Fibroblast of lung (primary cell): ENCODE results near the gene SLIT3. TPM values are rescaled to one million over a fixed set of nuclear protein-coding genes. Genes with fewer than 3 reads are reported as not detected.

Source experiments
- DNase-seq, 2 donors: peaks; one replicate each; pipeline versions ENCODE4 v3.0.0 to v3.0.0-alpha.2; 2010; ENCODE audit warnings: low read depth in 2 of 2
- H2AFZ ChIP-seq: 2 replicates; pipeline ENCODE4 v1.5.1; 2012; ENCODE audit warnings: low read length, control low read depth, inconsistent platforms
- H3K27ac ChIP-seq: 2 replicates; pipeline ENCODE4 v1.5.1; 2011; ENCODE audit warnings: low read length, control low read depth; ENCODE audit not compliant: insufficient read depth
- H3K27me3 ChIP-seq: 2 replicates; pipeline ENCODE4 v1.5.1; 2011; ENCODE audit warnings: mild to moderate bottlenecking, low read length; ENCODE audit not compliant: control insufficient read depth, insufficient read depth
- H3K36me3 ChIP-seq: 2 replicates; pipeline ENCODE4 v1.5.1; 2011; ENCODE audit warnings: low read length; ENCODE audit not compliant: control insufficient read depth, insufficient read depth
- H3K4me1 ChIP-seq: 2 replicates; pipeline ENCODE4 v1.5.1; 2011; ENCODE audit warnings: low read length; ENCODE audit not compliant: control insufficient read depth, insufficient read depth; ENCODE audit errors: extremely low read depth
- H3K4me2 ChIP-seq: 2 replicates; pipeline ENCODE4 v1.5.1; 2011; ENCODE audit warnings: low read length, control low read depth; ENCODE audit not compliant: insufficient read depth; ENCODE audit errors: extremely low read depth
- H3K4me3 ChIP-seq, 4 experiments: fragments of 200-600 bp in 1 of 4; sonication (generic) in 1 of 4; replicated peaks in 1 of 4; 2 replicates each; pipeline ENCODE4 v1.5.1; 2011 to 2016; ENCODE audit warnings: low read length in 4 of 4, low read depth in 3 of 4, mild to moderate bottlenecking in 3 of 4, control low read depth in 2 of 4, inconsistent platforms in 1 of 4, mixed read lengths in 1 of 4; ENCODE audit not compliant: insufficient read depth in 1 of 4; ENCODE audit errors: control extremely low read depth in 1 of 4
- H3K79me2 ChIP-seq: 2 replicates; pipeline ENCODE4 v1.5.1; 2012; ENCODE audit warnings: mild to moderate bottlenecking, low read length, inconsistent platforms; ENCODE audit not compliant: control insufficient read depth, insufficient read depth
- H3K9ac ChIP-seq: 2 replicates; pipeline ENCODE4 v1.5.1; 2011; ENCODE audit warnings: mild to moderate bottlenecking, low read length, control low read depth; ENCODE audit not compliant: insufficient read depth
- H3K9me3 ChIP-seq: 2 replicates; pipeline ENCODE4 v1.5.1; 2012; ENCODE audit warnings: low read depth, low read length; ENCODE audit not compliant: control insufficient read depth, insufficient read depth
- H4K20me1 ChIP-seq: 2 replicates; pipeline ENCODE4 v1.5.1; 2011; ENCODE audit warnings: low read length; ENCODE audit not compliant: control insufficient read depth, insufficient read depth; ENCODE audit errors: extremely low read depth
- CTCF ChIP-seq, 2 donors: IDR thresholded peaks in 1 of 2; conservative IDR thresholded peaks in 1 of 2; 1 replicate in 1 of 2; 2 replicates in 1 of 2; pipeline ENCODE4 v1.5.1; 2011 to 2012; ENCODE audit warnings: low read length in 2 of 2, control low read depth in 1 of 2, inconsistent platforms in 1 of 2, low read depth in 1 of 2, mild to moderate bottlenecking in 1 of 2
- EZH2 ChIP-seq: IDR thresholded peaks from 2 replicates; pipeline ENCODE4 v1.5.1; 2012; ENCODE audit warnings: low read length, control low read depth, mild to moderate bottlenecking; ENCODE audit errors: missing control alignments
- polyA plus RNA-seq, 2 donors: library from polyadenylated mRNA; depleted of rRNA in 1 of 2; stranded (reverse) in 1 of 2; unstranded in 1 of 2; fragments of >200 nt; gene quantifications; 2 replicates each; pipeline ENCODE4 v1.2.1, GENCODE V29; 2011 to 2012; ENCODE audit warnings: missing spikeins in 1 of 2
- total RNA-seq: library from RNA; depleted of rRNA; stranded (reverse); fragments of >200 nt; gene quantifications from 2 replicates; pipeline ENCODE4 v1.2.1, GENCODE V29; 2014

The SLIT3 gene
- total and polyA plus RNA-seq, 2 donors (not counting 1 experiment from before 2014, with no cell fraction given) = 1.6 to 4.6 TPM

GRCh38 chr5:169139480-169140050 is 161.4 kb downstream of the SLIT3 start:
- Histone ChIP-seq H3K4me2 (no peak overlapping the region), H3K9me3 (no peaks in the 10 kb centered on the region), H3K9ac (no peak overlapping the region), H3K36me3 (no peaks in the 10 kb centered on the region), H3K4me1 (no peaks in the 10 kb centered on the region), H3K27me3 (no peaks in the 10 kb centered on the region), H3K27ac (no peak overlapping the region), H3K79me2 (no peaks in the 10 kb centered on the region), H4K20me1 (no peaks in the 10 kb centered on the region), H3K4me3 (no peak overlapping the region), H2AFZ (no peak overlapping the region)
- no peak for TF ChIP-seq EZH2
- TF ChIP-seq CTCF (conservative IDR thresholded peaks at IDR 0.05 in 1 of 2, IDR thresholded peaks at IDR 0.05 in 1 of 2; ENCODE audit: low read depth in 1 of 2, low read length in 2 of 2) = no peak
- peak in 1 of 2 donors; percentile 61 for DNase-seq

GRCh38 chr5:169133531-169133930 is 167.4 kb downstream of the SLIT3 start:
- H4K20me1 ChIP-seq = no peaks in the 10 kb centered on the region
- no peak overlapping the region for H3K4me2 ChIP-seq
- H3K4me1 ChIP-seq = no peaks in the 10 kb centered on the region
- no peak overlapping the region for H2AFZ ChIP-seq
- H3K27me3 ChIP-seq = no peaks in the 10 kb centered on the region
- H3K27ac ChIP-seq = no peak overlapping the region
- no peak for DNase-seq
- no peak overlapping the region for H3K4me3 ChIP-seq
- H3K36me3 ChIP-seq = no peaks in the 10 kb centered on the region
- H3K9ac ChIP-seq = no peak overlapping the region
- TF ChIP-seq EZH2 (no peak), CTCF (conservative IDR thresholded peaks at IDR 0.05 in 1 of 2, IDR thresholded peaks at IDR 0.05 in 1 of 2; ENCODE audit: low read depth in 1 of 2, low read length in 2 of 2) (no peak)
- no peaks in the 10 kb centered on the region for H3K79me2 ChIP-seq
- no peaks in the 10 kb centered on the region for H3K9me3 ChIP-seq

- TF ChIP-seq EZH2 = no peak
- no peak for TF ChIP-seq CTCF (conservative IDR thresholded peaks at IDR 0.05 in 1 of 2, IDR thresholded peaks at IDR 0.05 in 1 of 2; ENCODE audit: low read depth in 1 of 2, low read length in 2 of 2)
- H3K4me2 ChIP-seq = no peak overlapping the region
- H3K9ac ChIP-seq = no peak overlapping the region
- no peak overlapping the region for H2AFZ ChIP-seq
- H3K4me3 ChIP-seq = no peak overlapping the region
- no peaks in the 10 kb centered on the region for H3K9me3 ChIP-seq
- no peaks in the 10 kb centered on the region for H4K20me1 ChIP-seq
- no peaks in the 10 kb centered on the region for H3K4me1 ChIP-seq
- H3K79me2 ChIP-seq = no peaks in the 10 kb centered on the region
- no peaks in the 10 kb centered on the region for H3K36me3 ChIP-seq
- no peak for DNase-seq
- no peak overlapping the region for H3K27ac ChIP-seq
- no peaks in the 10 kb centered on the region for H3K27me3 ChIP-seq
These were observed 168.7 kb downstream of the SLIT3 start for GRCh38 chr5:169132302-169132660.
